ENCODE results near the gene TMEM82.

GRCh38 chr1:15723631-15724246 lies 18.6 kb upstream of the TMEM82 start:
- TF ChIP-seq CTCF (IDR thresholded peaks at IDR 0.05) (no peak), POLR2AphosphoS5 (IDR thresholded peaks at IDR 0.05) (no peak)
